ENCODE results near the gene FSD1L.

GRCh38 chr9:105431424-105432246, 16.2 kb upstream of the FSD1L start:
- TF ChIP-seq CTCF (IDR thresholded peaks at IDR 0.05) (no peak), POLR2AphosphoS5 (IDR thresholded peaks at IDR 0.05) (no peak), POLR2A (IDR thresholded peaks at IDR 0.05) (no peak), EP300 (IDR thresholded peaks at IDR 0.05) (no peak)
